ENCODE data around the gene PHOSPHO2.
"Not testable (repeated sequence)": the region's sequence is repeated elsewhere in the genome, so short reads cannot be mapped to it uniquely, and the experiment has no call there.

Gene PHOSPHO2

DNA sequence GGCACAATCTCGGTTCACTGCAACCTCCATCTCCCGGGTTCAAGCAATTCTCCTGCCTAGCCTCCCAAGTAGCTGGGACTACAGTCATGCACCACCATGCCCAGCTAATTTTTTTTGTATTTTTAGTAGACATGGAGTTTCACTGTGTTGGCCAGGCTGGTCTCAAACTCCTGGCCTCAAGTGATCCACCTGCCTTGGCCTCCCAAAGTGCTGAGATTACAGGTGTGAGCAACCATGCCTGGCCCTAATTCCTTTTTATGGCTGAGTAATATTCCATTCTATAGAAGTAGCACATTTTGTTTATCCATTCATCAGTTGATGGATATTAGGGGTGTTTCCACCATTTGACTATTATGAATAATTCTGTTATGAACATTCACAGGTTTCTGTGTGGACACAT is 9.6 kb upstream of the PHOSPHO2 start:
- not testable (repeated sequence) for DNase-seq

- DNase-seq = not testable (repeated sequence)
Observed at GRCh38 chr2:169686825-169687224, 7.4 kb upstream of the PHOSPHO2 start.

- not testable (repeated sequence) for DNase-seq
Observed at GRCh38 chr2:169687943-169688342, 6.3 kb upstream of the PHOSPHO2 start.

- no peak for DNase-seq
Observed at GRCh38 chr2:169690958-169691357, 3.3 kb upstream of the PHOSPHO2 start.

DNA sequence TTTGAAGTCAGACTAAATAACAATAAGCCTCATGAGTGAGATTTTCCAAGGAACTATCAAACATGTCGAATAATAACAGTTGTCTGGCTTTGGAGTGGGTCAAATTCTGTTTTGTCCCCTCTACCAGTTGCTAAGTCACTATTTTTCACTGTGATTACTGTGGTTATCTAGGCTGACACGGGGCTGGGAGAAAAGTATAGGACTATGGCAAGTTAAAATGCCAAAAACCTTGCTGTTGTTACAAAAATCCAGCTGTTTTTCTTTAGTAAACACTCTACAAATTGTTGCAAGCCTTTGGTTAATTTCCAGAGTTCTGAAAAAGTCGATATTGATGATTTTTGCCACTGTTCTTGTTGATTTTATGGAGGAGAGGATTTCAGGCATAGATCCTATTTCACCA is 1.6 kb upstream of the PHOSPHO2 start:
- no peak for DNase-seq

GRCh38 chr2:169693360-169693759 is 909 bp upstream of the PHOSPHO2 start:
- DNase-seq = peak; percentile 32

- peak; percentile 17 for DNase-seq
Observed at GRCh38 chr2:169694894-169695260, 608 bp downstream of the PHOSPHO2 start.

GRCh38 chr2:169696381-169696780 is 2.1 kb downstream of the PHOSPHO2 start:
- no peak for DNase-seq

GRCh38 chr2:169699173-169699572 is 4.9 kb downstream of the PHOSPHO2 start:
- DNase-seq = not testable (repeated sequence)

- DNase-seq = no peak
Observed at GRCh38 chr2:169702996-169703395, 8.7 kb downstream of the PHOSPHO2 start.

GRCh38 chr2:169704160-169704708 is 10.0 kb downstream of the PHOSPHO2 start:
- no peak for DNase-seq

GRCh38 chr2:169705927-169706326 is 11.7 kb downstream of the PHOSPHO2 start:
- DNase-seq = no peak

DNA sequence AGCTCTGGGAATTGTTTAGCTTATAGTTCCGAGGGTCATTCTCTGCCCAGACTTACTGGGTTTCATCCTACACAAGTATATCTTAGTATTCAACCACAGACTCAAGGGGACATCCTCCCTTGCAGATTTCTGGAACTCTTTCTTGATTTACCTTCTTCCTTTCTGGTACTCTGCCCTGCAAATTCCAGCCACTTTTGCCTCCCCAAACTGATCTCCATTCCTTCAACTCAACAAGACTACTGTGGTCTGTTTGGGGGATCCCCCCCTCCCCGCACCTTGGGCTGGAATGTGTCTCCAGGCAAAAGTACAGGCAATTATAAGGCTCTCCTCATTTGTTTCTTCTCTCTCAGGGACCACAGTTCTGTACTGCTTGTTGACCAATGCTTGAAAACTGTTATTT is 13.4 kb downstream of the PHOSPHO2 start:
- DNase-seq = no peak

GRCh38 chr2:169709331-169709730 is 15.1 kb downstream of the PHOSPHO2 start:
- no peak for DNase-seq

DNA sequence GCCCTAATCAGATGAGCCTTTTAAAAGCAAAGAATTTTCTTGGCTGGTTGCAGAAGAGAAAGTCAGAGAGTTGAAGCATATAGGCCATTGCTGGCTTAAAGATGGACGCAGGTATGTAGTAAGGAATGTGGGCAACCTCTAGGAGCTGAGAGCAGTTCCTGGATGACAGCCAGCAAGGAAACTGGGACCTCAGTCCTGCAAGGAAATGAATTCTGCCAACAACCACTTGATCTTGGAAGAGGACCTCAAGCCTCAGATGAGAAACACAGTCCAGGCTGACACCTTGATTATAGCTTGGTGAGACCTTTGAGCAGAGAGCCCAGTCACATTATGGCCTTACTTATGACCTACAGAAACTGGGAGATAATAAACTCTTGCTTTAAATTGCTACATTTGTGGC is 15.7 kb downstream of the PHOSPHO2 start:
- no peak for DNase-seq

- DNase-seq = peak; percentile 71
Observed at GRCh38 chr2:169711751-169712509, 17.7 kb downstream of the PHOSPHO2 start.

DNA sequence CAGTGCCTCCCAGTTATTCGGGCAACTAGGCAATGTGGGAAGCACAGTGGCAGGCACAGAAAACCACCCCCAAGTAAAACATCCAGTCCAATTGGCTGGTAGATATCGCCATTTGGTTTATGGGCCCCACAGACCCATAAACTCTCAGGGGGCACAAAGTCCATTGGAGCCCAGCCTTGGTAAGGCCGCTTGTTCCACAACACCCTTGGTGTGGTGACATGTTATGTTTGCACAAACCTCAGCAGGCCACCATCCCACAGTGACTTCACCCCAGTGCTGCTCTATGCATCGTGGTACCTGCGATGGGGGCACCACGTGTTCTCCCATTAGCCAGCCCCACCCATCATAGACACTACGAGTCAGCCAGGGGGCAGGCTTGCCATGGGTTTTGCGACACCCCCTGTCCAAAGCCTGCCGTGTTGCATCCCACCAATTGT is 18.5 kb downstream of the PHOSPHO2 start:
- DNase-seq = no peak

DNA sequence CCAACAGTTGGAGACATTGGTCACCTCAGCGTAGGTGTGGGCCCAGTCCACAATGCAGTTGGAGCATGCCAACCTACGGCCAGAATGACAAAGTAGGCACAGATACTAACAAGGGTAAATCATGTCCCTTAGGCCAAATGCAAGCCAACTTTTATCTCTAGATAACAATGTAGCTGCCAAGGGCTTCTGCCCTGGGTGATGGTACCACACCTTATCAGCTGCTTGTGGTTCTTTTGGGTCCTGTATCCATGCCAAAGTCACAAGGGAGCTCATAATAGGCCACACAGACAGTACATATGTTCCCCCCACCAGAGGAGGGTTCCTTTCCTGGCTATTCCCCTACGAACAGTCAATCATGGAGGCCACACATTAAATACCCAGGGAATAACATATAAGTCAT is 19.1 kb downstream of the PHOSPHO2 start:
- DNase-seq = peak; percentile 86

GRCh38 chr2:169714699-169715098 is 20.4 kb downstream of the PHOSPHO2 start:
- no peak for DNase-seq

GRCh38 chr2:169715379-169716237 is 21.3 kb downstream of the PHOSPHO2 start:
- DNase-seq = peak; percentile 79

DNA sequence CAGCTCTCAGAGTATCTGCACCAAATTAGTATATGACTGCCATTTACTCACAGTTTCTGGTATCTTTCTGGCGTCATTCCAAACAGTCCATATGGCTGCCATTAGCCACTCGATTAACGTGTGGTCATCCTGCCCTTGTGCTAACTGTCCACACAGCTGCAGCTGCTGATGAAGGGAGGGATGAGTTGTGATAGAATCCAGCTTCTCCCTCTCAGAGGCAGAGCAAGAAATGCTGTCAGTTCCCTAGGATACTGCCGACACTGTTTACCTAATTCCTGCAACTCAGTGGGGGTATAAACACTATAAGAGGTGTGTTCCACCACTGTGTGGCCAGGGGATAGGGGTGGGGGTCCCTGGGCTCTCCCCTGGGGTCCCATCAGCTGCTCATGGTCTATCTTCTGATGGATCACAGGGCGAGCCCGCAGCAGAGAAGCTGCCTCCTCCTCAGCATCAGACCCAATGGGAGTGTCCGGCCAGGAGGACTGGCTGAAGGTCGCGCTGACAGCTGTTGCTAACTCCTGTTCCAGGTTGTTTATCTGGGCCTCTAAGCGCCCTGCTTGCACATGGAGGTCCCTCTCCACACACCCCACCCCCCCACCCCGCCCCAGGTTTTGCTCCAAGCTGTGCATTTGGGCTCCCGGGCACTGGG is 22.1 kb downstream of the PHOSPHO2 start:
- peak; percentile 76 for DNase-seq

DNA sequence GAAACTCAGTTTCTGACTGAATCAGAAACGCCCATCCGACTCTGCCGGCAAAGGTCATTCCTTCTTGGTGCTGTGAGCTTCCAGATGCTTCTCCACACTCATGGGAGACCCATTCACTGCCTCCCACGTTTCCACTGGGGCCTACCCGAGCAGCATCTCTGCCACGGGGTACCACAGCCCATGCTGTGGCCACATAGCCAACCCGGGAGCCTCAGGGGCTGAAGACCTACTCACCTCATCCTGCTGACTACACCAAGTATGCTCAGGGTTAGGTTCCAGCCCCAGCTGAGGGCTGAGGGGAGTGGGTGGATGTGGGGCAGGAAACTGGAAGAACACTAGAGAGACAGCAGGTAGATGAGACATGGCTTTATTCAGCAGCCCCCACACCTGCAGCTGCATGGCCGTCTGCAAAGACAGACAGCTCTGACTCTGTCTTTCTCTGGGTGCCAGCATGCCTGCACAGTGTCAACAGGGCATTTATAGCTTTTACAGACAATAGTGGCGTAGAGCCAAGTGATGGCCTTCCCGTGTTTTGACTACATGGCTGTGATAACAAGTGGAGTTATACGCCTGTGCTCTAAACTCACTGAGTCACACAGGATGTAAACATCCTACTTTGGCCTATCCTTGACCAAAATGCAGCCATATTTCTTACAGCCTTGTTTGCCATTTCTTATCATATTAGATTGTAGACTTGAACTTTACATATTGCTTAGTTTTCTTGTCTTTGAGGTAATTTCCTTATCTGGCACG is 22.8 kb downstream of the PHOSPHO2 start:
- DNase-seq = no peak

GRCh38 chr2:169717691-169718063 is 23.4 kb downstream of the PHOSPHO2 start:
- DNase-seq = no peak

All from hematopoietic multipotent progenitor cell treated with erythropoietin and hydrocortisone succinate and interleukin-3 and kit ligand, for 8 days (in vitro differentiated cells).